Fibroblast of skin of scalp (primary cell): ENCODE data around the gene SLC10A3. TPM values are rescaled to one million over a fixed set of nuclear protein-coding genes. Genes with fewer than 3 reads are reported as not detected.

Source experiments
- DNase-seq: peaks from one replicate; pipeline ENCODE4 v3.0.0-alpha.2; 2013
- polyA plus RNA-seq, 2 experiments: library from polyadenylated mRNA; unstranded; fragments of 120-200 nt; gene quantifications; one replicate each; pipeline ENCODE4 v1.2.1, GENCODE V29; 2013; ENCODE audit not compliant: insufficient read length in 2 of 2

Gene SLC10A3, protein sequence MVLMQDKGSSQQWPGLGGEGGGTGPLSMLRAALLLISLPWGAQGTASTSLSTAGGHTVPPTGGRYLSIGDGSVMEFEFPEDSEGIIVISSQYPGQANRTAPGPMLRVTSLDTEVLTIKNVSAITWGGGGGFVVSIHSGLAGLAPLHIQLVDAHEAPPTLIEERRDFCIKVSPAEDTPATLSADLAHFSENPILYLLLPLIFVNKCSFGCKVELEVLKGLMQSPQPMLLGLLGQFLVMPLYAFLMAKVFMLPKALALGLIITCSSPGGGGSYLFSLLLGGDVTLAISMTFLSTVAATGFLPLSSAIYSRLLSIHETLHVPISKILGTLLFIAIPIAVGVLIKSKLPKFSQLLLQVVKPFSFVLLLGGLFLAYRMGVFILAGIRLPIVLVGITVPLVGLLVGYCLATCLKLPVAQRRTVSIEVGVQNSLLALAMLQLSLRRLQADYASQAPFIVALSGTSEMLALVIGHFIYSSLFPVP
- 23.6 TPM for polyA plus RNA-seq (2013, experiment 1 of 2; ENCODE audit: insufficient read length)
- 24.6 TPM for polyA plus RNA-seq (2013, experiment 2 of 2; ENCODE audit: insufficient read length)

DNA sequence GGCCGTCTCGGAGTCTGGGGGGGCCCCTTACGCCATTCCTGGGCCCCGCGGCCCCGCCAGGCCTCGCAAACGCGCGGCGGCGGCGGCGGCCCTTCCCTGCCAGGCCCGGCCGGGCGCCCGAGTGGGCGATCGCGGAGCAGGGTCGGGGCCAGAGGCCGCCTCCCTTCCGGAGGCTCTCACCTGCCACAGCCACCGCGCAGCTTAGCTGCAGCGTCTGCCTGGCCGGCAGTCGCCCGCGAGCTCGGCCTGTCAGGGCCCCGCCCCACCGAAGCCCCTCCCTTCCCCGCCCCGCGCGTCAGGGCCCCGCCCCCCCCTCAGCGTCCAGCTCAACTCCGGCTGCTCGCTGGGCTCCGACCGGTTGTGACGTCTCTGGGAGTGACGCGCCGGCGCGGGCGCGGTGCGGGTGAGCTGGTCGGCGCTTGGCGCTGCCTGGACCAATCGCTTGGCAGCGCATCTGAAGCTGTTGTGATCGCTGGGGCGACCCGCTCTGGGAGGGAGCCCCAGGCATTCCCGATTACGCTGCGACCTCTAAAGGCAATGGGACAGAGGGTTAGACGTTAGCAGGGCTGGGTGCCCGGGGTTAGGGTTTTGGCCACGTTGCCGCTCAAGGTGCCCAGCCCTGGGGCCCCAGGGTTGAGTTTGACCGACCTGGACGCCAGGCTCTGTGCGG lies at the start of gene SLC10A3:
Gene SLC10A3 (minus strand): TSS at position 216 of the 670 bp plus-strand sequence. CDS start 1,689 bp downstream, outside the sequence.
- DNase-seq = peak; percentile 93

DNA sequence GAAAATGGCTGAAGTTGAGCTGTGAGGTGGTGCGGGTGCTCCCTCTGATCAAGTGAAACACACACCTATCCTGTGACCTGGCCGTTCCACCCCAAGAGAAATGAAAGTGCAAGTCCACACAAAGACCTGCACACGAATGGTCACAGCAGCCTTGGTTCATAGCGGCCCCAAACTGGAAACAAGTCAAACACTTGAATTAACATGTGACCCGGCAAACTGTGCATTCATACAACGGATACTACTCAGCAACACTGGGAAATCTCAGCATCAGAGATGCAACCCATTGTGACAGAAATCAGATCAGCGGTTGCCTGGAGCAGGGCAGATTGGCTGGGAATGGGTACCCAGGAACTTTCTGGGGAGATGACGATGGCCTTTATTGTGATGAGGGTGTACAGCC lies 48.6 kb upstream of the SLC10A3 start:
- DNase-seq = no peak

DNA sequence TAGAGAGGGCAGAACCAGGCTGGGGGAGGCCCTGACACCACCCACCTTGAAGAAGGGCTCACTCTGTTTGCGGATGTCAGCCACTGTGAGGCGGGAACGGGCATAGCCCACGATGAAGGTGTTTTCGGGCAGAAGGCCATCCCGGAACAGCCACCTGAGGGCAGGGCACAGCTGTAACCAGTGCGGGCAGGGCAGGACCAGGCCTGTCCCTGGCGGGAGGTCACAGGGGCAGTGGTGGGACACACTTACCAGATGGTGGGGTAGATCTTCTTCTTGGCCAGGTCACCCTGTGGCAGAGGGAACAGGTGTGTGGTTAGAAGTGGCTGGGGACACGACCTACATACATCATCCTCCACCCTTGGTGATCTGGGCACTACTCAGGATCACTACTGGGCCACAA lies 45.5 kb upstream of the SLC10A3 start:
- DNase-seq = no peak

DNA sequence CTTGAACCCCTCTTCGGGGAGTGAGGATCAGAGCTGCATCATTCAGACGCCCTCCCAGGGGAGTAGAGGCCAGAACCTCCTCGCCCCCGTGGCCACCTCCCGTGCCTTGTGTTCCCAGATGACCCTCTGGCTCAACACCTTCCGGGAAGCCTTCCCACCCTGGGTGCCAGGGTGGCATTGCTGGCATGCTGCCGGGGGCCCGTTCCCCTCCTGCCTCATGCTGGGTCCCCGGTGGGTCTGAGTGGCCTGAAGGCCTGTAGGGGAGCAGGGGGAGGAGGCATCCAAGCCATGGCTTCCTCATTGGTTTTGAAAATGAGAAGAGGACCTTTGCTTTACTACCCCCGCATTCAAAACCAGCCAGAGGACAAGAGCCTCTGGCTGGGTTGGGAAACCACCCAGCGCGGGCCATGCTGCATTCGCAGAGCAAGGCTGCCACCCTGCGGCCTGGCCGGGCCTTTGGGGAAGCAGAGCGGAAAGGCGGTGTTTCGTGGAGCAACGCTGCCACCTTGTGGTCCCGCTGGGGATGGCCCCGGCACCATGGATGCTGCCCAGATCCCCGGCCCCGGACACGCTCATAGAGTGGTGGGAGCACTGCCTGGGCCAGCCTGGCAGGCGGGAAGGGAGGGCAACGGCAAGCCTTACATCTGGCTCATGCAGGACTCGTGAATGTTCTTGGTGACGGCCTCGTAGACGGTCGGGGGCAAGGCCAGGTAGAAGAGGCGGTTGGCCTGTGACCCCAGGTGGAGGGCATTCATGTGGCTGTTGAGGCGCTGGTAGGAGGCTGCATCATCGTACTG lies 44.3 kb upstream of the SLC10A3 start:
- peak; percentile 82 for DNase-seq

DNA sequence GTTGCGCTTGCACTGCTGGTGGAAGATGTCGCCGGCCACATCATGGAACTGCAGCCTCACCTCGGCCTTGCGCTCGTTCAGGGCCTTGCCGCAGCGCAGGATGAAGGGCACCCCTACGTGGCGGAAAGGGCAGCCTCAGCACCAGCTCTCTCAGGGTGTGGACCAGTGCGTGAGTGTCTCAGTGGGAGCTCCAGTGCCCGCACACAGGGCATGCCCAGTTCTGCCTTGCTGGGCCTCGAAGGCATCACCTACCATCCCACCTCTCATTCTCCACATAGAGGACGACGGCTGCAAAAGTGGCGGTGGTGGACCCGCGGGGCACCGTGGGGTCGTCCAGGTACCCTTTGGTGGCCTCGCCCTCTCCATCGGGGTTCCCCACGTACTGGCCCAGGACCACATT lies 42.3 kb upstream of the SLC10A3 start:
- no peak for DNase-seq

DNA sequence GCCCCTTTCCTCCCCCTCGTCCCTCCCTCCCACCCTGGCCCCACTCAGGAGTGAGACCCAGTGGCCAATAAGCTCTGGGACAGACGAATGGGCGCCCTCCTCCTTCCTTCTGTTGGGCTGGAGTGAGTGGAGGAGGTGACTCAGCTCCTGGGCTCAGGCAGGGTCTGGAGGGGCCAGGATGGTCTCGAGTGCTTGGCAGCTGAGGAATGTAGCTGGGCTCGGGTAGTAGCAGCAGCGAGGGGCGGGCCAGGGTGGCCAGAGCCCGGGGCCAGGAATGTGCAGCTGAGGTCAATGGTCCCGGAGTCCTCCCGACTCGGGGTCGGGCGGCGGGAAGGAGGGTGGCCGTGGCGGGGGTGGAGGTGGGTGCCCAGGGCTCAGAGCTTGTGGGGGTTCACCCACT lies 41.2 kb upstream of the SLC10A3 start:
- DNase-seq = peak; percentile 46

DNA sequence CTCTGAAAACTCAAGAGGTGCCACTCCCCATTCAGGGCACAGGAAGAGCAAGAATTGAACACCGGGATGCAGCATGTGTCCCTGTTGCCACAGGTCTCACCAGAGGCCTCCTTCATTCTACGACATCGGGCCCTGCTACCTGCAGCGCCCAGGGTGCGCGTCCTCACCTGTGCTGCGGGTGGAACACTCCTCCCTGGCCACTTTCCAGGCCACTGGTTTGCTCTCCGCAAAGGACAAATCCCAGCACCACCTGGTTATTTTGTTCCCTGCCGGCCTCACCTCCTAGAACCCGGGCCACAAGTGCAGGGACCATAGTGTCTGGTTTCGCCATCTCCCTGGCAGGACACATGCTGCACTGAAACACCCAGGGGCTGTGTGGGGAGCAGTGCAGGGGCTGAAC lies 39.9 kb upstream of the SLC10A3 start:
- DNase-seq = no peak

DNA sequence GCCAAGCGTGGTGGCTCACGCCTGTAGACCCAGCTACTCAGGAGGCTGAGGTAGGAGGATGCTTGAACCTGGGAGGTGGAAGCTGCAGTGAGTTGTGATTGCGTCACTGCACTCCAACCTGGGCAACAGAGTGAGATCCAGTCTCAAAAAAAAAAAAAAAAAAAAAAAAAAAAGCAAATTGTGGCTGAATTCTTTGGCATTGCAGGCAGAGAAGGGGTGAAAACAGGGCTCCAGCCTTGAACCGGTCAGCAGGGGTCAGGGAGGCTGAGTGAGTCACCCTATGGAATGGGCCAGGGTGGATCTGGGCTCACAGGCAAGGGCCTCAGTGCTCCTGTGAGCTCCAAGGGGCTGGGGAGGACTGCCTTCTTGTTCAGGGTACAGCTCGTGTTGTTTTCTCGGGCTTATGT lies 38.8 kb upstream of the SLC10A3 start:
- no peak for DNase-seq

DNA sequence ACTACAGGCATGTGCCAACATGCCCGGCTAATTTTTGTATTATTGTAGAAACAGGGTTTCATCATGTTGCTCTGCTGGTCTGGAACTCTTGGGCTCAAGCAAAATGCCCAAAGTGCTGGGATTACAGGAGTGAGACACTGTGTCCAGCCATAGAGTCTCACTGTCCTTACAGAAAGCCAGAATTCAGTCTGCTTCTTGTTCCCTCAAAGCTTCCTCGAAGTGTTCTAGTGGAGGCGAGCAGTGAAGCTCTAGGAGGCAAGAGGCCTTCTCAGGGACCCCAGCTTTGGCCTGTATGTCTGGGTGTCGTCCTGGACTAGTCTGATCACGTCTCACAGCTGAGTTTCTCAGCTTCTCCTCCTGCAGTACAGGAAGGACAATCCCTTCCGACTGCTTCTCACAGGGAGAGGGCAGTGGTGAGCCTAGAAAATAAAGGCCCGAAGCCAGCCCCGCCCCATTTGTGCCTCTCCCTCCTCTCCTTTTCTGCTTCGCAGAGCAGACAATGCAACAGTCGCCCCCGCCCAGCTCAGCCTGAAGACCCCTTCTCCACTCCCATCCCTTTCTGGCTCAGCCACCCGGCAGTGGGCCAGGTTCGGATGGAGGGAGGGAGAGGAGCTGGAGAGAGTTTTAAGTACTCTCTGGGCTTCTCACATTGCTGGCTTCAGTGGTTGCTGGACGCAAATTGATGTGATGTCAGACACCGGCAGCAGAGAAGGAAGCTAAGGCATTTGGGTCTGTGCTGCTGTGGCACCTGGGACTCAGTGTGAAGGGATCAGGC lies 36.7 kb upstream of the SLC10A3 start:
- peak; percentile 76 for DNase-seq

DNA sequence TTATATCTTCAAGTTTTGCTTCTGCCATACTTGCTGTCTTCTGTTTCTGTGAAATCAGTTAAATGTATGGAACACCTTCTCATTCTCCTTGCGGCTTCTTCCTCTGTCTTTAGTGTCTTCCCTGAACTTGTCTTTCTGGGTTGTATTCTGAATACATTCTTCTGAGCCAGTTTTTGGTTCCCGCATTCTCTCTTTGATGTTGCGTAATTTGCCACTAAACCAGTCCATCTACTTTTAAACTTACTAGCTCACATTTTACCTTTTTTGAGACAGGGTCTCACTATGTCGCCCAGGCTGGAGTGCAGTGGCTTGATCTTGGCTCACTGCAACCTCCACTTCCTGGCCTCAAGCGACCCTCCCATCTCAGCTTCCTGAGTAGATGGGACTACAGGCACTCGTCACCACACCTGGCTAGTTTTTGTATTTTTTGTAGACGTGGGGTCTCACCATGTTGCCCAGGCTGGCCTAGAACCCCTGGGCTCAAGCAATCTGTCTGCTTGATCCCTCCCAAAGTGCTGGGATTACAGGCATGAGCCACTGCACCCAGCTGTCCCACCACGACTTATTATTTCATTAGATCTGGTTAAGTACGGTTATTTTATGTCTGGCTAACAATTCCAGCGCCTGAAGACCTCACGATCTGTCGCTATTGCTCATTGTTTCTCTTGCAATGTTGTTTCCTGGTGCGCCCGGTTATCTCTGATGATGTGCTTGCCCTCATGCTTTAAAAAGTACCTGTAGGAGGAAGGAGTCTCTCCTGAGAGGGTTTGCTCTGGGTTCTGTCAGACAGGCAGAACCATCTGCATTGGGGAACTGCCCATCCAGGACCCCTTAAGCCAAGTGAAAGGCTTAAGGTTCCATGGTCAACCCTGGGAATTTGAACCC lies 35.4 kb upstream of the SLC10A3 start:
- no peak for DNase-seq

DNA sequence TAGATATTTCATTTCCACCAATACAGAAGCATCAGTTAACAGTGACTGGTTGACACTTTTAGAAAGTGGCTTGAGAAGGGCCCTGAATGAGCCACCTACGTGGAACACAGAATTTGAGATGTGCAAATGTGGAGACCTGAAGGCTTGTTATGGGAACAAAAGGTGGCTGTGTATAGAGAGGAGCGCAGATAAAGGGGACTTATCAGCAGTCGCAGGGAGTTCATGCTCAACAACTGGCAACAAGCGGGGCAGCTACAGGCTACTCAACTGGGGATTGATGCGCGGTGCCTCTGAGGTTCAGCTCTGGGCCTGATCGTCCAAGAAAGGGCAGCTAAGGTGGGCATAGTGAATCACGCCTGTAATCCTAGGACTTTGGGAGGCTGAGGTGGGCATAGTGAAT lies 29.0 kb upstream of the SLC10A3 start:
- no peak for DNase-seq

DNA sequence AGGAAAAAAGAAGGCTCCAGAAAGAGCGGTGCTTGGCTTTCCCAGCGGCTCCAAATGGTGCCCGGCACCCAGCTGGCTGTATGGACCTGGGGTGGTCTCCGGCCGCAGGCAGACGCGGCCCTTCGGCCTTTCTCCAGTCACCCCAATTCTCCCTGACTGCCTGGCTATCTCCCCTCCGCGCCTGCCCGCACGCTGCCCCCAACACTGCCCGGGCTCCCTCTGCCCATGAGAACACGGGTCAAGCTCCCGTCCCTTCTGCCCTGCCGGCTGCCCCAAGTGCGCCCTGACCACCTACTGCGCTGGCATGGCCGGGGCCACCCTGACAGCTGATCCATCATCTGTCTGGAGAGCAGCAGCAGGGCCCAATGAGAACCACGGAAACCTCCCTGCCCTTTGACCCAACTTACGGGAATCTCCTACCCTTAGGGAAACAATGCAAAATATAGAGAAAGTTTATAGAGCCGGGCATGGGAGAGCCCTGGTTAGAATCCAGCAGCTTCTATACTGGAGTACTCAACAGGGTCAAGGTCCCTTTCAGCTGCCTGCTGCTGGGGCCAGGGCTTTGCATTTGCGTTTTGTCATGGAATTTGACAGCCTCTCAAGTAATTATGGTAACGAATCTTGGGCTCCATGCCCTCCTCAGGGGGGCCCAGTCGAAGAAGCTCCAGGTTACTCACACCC lies 26.8 kb upstream of the SLC10A3 start:
- DNase-seq = no peak

DNA sequence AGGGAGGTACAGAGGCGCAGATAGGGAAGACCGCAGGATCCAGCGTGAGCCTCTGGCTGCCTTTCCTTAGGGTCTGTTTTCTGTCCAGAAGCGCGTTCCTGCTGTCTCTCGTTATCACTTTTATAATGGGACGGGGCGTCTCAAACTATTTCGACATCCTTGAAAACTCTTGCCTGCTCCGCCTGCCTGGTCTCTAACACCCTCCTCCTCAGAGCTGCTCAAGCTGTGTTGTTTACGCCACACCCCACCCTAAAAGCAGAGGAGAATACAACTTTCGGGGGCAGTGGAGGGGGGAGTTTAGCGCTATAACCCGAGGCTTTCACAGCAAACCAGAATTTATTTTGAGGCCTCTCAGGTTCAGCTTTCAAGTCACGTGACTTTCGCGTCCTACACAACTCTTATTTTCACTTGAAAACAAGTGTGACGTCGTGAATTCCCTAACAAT lies 26.2 kb upstream of the SLC10A3 start:
- peak; percentile 28 for DNase-seq

DNA sequence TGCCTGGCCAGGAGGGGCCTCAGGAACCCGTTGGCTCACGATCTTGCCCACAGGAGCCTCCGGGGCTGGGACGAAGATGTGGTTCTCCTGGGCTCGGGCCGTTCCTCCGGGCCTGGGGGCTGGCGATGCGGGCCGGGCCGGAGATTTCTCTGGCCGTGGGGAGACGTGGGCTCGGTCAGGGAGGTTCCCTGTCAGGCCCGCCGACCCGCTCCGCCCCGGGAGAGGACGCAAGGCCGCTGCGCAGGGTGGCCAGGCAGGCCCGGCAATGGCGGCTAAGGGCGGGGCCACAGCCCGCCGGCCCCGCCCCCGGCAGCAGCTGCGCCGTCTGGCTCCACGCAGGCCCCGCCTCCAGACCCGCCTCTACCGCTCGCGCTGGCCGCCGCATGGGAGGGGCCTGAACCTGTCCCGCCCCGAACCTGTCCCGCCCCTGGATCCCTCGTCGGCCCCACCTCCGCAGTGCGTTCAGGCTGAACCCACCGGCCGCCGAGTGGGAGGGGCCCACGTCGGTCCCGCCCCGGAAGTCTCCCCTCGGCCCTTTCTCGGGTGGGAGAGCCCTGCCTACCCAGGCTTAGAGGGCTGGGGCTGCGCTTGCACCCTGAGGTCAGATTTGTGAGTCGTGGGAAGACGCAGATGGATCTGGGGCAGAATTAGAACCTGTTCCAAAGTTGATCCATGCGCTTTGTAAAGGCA lies 25.7 kb upstream of the SLC10A3 start, which contains the start of gene FAM3A:
Gene FAM3A (minus strand): TSS at position 267 of the 690 bp plus-strand sequence. CDS start 460 bp downstream, outside the sequence.
- DNase-seq = peak; percentile 91

DNA sequence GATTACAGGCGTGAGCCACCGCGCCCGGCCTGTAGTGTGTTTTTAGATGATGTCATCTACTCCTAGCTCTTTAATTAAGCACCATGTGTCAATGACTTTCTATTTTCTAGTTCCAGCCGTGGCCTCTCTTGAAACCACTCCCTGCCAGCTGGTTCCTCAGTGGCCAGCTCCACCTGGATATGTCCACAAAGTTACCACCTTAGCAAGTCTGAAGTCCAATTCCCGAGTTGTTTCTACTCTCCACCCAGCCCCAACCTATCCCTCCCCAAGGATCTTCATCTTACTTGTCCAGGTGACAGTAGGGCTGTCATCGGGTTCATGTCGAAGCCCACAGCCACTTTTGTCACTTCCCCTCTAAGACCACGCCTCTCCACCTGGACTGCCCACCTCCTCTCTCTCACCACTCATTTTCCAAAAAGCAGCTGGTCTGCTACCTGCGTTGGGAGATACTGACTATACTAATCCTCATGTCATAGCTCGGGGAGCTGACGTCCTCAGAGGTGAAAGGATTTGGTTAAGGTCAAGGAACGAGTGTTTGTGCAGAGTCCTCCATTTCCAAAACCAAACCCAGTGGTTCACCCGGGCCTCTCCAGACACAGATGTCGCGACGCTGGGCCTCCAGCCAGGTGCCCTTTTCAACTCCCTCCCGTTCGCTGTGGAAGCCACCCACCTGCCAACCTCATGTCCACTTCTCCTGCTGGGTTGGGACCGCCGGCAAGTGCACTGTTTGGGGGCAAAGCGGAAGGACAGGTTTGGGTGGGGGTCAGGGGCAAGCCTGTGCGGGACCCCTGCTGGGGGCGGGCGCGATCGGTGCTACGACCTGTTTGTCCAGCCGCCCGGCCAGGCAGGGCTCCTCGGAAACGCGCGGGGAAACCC lies 24.9 kb upstream of the SLC10A3 start:
- no peak for DNase-seq

DNA sequence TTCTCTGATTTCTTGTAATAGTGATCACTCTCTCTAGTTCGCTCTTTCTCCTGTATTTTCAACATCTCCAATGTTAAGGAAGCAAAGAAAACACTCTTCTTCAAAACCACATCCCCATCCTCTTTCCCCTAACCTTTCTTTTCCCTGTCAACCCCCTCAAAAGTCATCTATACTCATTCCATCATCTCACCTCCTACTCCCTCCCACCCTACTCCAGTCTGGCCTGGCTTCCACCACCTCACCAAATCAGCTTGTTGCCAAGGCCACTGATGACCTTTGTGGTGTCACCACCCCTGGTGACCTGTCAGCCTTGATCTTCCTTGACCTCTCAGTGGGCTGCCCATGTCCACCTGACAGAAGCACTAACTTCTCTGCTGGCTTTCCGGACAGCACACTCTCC lies 23.3 kb upstream of the SLC10A3 start:
- DNase-seq = no peak

DNA sequence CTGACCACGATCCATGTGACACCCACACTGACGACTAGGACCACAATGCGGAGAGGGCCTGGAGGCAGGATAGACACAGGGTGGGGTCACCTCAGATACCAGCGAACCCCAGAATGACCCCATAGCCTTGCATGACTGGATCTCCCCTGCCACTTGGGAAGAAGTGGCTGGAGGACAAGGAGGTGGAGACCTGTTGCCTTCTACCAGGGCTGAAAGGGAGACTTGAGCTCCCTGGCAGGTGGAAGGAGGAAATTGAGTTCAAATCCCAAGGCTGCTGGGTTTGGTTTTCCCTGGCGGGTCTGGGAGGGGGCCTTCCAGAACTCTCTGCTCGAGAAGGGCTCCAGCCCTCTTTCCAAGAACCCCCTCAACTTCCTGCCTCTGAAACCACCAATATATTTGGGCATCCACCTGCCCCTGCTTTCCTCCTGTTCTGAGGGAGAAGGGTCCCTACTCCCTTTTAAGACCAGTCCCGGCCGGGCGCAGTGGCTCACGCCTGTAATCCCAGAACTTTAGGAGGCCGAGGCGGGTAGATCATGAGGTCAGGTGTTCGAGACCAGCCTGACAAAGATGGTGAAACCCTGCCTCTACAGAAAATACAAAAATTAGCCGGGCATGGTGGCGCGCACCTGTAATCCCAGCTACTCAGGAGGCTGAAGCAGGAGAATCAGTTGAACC lies 22.6 kb upstream of the SLC10A3 start:
- DNase-seq = no peak

DNA sequence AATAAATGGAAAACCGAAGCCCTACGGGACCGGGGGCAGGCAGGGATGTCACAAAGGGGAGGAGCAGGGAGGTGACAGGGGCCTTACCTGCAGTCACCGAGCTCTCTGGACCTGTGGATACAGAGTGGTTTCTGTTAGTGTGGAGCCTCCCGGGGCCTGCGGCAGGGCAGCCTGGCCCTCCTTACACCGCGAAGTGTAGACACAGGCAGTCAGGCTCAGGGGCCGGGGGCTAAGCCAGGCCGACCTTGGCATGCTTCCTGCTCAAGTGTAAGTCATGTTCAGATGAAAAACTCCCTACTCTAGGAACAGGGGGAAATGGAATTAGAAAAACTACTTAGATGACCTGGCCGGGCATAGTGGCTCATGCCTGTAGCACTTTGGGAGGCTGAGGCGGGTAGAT lies 21.3 kb upstream of the SLC10A3 start:
- DNase-seq = no peak
